ENCODE measurements around the gene SH2D2A. TPM values are rescaled to one million over a fixed set of nuclear protein-coding genes. Genes with fewer than 3 reads are reported as not detected.

The SH2D2A gene
- total RNA-seq, 1 donor from 2014 or later, result not detected

GRCh38 chr1:156862997-156863599 is 46.5 kb upstream of the SH2D2A start:
- TF ChIP-seq CTCF (IDR thresholded peaks at IDR 0.05), result no peak
- peaks cover 49% of the 10 kb centered on the region for H3K27me3 Mint-ChIP-seq (ENCODE audit: low read depth)
- no peaks in the 10 kb centered on the region for H3K9me3 Mint-ChIP-seq (ENCODE audit: low read depth)
- H3K4me3 Mint-ChIP-seq (ENCODE audit: unreplicated experiment), result no peak overlapping the region
- H3K4me1 Mint-ChIP-seq (ENCODE audit: low read depth), result peaks cover 17% of the 10 kb centered on the region
- DNase-seq (ENCODE audit: low spot score), result no peak
- H3K27ac Mint-ChIP-seq (ENCODE audit: unreplicated experiment), result no peak overlapping the region
- H3K36me3 Mint-ChIP-seq (ENCODE audit: low read depth), result no peaks in the 10 kb centered on the region

DNA sequence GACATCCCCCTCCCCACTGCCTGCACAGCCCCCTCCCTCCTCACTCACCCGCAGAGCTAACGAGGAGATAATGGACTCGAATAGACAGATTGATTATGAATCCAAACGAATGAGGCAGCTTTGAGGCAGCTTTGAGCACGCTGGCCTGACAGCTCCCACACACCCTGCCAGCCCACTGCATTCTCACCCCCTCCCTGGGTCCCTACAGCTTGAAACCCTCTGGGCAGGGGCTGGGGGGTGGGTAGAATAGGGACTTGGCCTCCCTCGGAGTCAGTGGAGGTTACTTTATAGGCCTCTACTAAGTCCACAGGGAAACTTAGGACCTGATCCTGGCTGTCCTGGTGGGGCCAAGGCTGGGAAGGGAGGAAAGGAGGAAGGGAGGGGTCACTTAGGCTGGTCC is 45.9 kb upstream of the SH2D2A start:
- Mint-ChIP-seq H3K27ac (ENCODE audit: unreplicated experiment) (no peak overlapping the region), H3K4me1 (ENCODE audit: low read depth) (peaks cover 17% of the 10 kb centered on the region), H3K9me3 (ENCODE audit: low read depth) (no peaks in the 10 kb centered on the region), H3K4me3 (ENCODE audit: unreplicated experiment) (no peak overlapping the region), H3K27me3 (ENCODE audit: low read depth) (peaks cover 54% of the 10 kb centered on the region), H3K36me3 (ENCODE audit: low read depth) (no peaks in the 10 kb centered on the region)
- no peak for TF ChIP-seq CTCF (IDR thresholded peaks at IDR 0.05)
- DNase-seq (ENCODE audit: low spot score), result no peak

DNA sequence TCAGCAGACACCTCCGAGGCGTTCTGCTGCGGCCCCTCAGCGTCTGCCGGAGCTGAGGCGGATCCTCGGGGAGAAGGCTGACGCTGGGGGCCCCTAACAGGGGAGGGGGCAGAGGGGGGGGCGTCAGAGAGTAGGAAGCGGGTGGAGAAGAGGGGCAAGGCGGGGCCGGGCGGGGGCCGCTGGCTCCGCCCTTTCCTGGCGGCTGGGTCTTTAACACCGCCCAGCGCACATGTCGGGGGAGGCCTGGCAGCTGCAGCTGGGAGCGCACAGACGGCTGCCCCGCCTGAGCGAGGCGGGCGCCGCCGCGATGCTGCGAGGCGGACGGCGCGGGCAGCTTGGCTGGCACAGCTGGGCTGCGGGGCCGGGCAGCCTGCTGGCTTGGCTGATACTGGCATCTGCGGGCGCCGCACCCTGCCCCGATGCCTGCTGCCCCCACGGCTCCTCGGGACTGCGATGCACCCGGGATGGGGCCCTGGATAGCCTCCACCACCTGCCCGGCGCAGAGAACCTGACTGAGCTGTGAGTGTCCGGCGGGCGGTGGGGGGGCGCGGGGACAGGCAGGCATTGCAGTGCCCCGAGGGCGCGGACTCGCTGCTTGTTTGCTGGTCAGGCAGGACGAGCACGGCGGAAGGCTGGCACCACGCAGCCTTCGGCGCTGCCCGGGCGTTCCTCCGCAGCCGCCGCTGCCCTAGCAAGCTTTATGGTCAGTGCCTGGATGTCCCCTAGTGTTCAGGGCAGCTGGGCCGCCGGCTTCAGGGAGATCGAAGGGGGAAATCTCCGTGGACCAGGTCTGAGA is 44.2 kb upstream of the SH2D2A start, which contains the start of gene NTRK1:
Gene NTRK1 (plus strand): TSS at position 238 of the 796 bp plus-strand sequence. CDS start 70 bp downstream, at position 308.
- Mint-ChIP-seq H3K4me3 (ENCODE audit: unreplicated experiment) (peak within 1 kb of the TSS; percentile 60), H3K27me3 (ENCODE audit: low read depth) (peaks cover 56% of the 10 kb centered on the region), H3K36me3 (ENCODE audit: low read depth) (no peaks in the 10 kb centered on the region), H3K9me3 (ENCODE audit: low read depth) (no peaks in the 10 kb centered on the region), H3K27ac (ENCODE audit: unreplicated experiment) (no peak within 1 kb of the TSS), H3K4me1 (ENCODE audit: low read depth) (peaks cover 17% of the 10 kb centered on the region)
- TF ChIP-seq CTCF (IDR thresholded peaks at IDR 0.05), result no peak
- no peak for DNase-seq (ENCODE audit: low spot score)

- peak overlapping the region; percentile 60 for H3K4me3 Mint-ChIP-seq (ENCODE audit: unreplicated experiment)
- H3K4me1 Mint-ChIP-seq (ENCODE audit: low read depth), result peaks cover 17% of the 10 kb centered on the region
- DNase-seq (ENCODE audit: low spot score), result no peak
- H3K27ac Mint-ChIP-seq (ENCODE audit: unreplicated experiment), result no peak overlapping the region
- no peaks in the 10 kb centered on the region for H3K36me3 Mint-ChIP-seq (ENCODE audit: low read depth)
- H3K27me3 Mint-ChIP-seq (ENCODE audit: low read depth), result peaks cover 51% of the 10 kb centered on the region
- TF ChIP-seq CTCF (IDR thresholded peaks at IDR 0.05), result peak; percentile 92
- no peaks in the 10 kb centered on the region for H3K9me3 Mint-ChIP-seq (ENCODE audit: low read depth)
Observed at GRCh38 chr1:156860113-156860627, 43.5 kb upstream of the SH2D2A start.

GRCh38 chr1:156859523-156860112 is 43.0 kb upstream of the SH2D2A start:
- DNase-seq (ENCODE audit: low spot score), result no peak
- Mint-ChIP-seq H3K27me3 (ENCODE audit: low read depth) (peaks cover 49% of the 10 kb centered on the region), H3K27ac (ENCODE audit: unreplicated experiment) (no peak overlapping the region), H3K4me3 (ENCODE audit: unreplicated experiment) (peak overlapping the region; percentile 60), H3K9me3 (ENCODE audit: low read depth) (no peaks in the 10 kb centered on the region), H3K36me3 (ENCODE audit: low read depth) (no peaks in the 10 kb centered on the region), H3K4me1 (ENCODE audit: low read depth) (peaks cover 17% of the 10 kb centered on the region)
- TF ChIP-seq CTCF (IDR thresholded peaks at IDR 0.05), result no peak
